GM12801 (cell line): Measurements from ENCODE around the gene SRL.

Source experiments
- CTCF ChIP-seq: IDR thresholded peaks from one replicate; pipeline ENCODE4 v1.5.1; 2011; ENCODE audit warnings: control low read depth; ENCODE audit not compliant: insufficient read length; ENCODE audit errors: extremely low read depth

Gene SRL

GRCh38 chr16:4192206-4192605 is 49.7 kb downstream of the SRL start:
- no peak for TF ChIP-seq CTCF

DNA sequence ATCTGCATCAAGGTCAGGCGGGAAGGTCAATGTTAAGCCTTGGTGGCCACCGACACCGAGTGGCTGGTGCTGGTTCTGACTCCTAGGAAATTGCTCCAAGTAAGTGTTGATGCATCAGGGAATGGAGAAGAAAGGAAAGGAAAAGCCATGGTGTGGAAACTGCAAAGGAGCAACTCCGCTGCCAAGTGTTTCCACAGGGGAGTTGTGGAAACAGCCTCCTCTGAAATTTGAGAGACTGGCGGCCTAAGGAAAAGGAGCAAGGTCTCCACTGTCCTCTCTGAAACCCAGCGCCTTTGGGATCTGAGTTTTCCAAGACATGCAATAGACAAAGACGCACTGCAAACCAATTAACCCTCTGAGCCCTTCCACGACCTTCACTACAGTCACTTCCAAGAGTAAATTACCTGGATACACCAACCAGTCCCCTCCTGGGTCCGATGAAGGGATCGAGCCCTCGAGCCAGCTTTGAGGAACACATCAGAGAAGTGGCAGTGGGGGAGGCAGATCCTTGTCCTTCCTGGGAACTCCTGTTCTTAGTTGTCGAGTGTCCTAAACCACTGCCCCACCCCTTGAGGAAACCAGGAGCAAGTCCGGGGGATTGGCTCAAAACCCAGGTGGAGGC is 51.1 kb downstream of the SRL start:
- TF ChIP-seq CTCF, result no peak

DNA sequence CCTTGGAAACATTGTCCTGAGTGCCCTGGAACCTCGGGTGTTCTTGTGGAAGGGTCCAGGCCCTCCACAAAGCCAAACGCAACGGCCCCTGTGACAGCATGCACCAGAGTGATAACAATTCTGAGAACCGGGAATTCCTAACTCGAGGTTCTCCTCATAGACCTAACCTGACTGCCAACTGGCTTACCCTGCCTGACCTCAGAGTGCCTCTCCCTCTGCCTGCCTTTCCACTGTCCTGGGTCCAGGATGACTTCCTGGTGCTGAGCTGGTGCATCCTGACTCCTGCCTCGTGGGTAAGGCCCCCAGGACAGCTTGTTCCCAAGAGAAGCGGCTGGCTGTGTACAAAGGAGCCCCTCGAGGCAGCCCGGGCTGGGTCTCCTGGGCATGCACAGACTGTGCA is 51.8 kb downstream of the SRL start:
- TF ChIP-seq CTCF, result no peak

- TF ChIP-seq CTCF, result no peak
These were observed 57.7 kb downstream of the SRL start for GRCh38 chr16:4184038-4184702.

DNA sequence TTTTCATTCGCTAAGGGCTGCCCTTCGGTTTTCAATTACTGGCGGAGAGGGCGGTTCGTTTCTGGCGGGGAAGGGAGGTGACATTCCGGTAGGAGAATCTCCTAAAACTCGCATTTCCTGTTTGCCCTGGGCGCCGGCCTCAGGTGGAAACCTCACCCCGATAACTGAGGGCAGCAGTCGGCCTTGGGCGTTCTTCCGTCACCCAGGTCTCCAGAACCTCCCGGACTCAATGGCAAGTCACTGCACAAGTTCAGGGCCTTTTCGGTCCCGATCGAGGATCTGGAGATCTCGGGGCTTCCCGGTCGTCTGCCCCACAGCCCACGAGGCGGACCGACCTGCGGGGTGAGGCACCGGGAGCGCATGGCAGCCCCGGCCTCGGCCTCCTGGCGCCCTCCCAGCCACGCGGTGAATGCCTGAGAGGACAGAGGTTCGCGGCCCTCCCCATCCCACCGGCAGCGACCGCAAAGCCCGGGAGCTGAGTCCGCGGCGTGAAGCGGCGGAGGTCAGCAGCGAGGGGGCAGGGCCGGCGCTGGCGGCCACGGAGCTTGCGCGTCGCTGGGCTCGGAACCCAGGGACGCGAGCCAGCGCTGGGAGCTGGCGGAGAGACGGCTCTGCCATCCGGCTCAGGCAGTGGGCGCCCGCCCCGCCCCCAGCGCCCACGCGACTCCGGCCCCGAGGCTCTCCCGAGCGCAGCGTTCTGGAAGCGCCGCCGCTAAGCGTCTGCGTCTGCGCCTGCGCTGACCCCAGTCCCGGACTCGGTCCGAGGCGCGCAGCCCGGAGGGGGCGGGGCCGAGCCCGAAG is 58.4 kb downstream of the SRL start:
- TF ChIP-seq CTCF, result no peak

DNA sequence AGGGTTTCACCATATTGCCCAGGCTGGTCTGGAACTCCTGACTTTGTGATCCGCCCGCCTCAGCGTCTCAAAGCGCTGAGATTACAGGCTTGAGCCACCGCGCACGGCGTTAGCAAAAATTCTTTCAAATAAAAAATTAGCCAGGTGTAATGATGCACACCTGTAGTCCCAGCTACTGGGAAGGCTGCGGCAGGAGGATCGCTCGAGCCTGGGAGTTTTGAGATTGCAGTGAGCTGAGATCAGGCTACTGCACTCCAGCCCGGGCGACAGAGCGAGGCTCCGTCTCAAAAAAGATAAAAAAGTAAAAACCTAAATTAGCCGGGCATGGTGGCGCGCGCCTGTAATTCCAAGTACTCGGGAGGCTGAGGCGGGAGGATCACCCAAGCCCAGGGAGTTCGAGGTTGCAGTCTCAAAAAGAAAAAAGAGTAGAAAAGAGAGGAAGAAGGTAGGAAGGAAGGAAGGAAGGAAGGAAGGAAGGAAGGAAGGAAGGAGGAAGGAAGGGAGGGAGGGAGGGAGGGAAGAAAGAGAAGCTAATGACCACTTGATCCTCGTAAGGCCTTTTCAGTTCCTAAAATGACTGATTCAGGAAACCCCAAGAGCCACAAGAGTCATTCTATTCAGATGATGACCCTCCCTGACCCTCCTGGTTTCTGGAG is 59.2 kb downstream of the SRL start:
- TF ChIP-seq CTCF, result no peak

- TF ChIP-seq CTCF, result no peak
These were observed 61.4 kb downstream of the SRL start for GRCh38 chr16:4180511-4180910.
